ENCODE data around the gene AUTS2.

DNA sequence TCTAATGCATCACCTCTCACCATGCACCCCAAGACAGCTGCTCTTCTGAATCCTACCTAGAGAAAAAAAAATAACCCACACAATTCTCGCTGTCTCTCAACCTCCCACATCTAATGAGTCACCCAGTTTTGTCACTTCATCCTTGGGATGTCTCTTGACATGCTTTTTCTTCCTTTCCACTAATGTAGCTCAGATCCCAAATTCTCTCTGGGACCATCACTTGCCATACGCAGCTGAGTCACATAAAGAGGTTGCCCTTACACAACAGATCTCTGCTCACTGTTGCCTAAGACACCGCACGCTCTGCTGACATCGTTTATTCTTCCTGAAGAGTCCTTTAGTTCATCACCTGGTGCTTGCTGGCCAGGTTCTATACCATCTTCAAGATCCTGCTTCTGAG is 927.7 kb downstream of the AUTS2 start:
- TF ChIP-seq TAF1 (IDR thresholded peaks at IDR 0.05; ENCODE audit: borderline replicate concordance, low read depth, low read length) (no peak), CEBPB (IDR thresholded peaks at IDR 0.05; ENCODE audit: borderline replicate concordance in 1 of 2, low read depth in 2 of 2, low read length in 2 of 2) (no peak), POLR2A (IDR thresholded peaks at IDR 0.05; ENCODE audit: low read depth, low read length) (no peak), KLF5 (IDR thresholded peaks at IDR 0.05; ENCODE audit: partially characterized antibody) (no peak), ZZZ3 (IDR thresholded peaks at IDR 0.05; ENCODE audit: control insufficient read depth, insufficient read length, low read depth) (no peak), RFX5 (IDR thresholded peaks at IDR 0.05; ENCODE audit: low read depth, low read length) (no peak), CBX5 (IDR thresholded peaks at IDR 0.05; ENCODE audit: low read depth) (no peak)
- TF ChIP-seq, protein P1, sequence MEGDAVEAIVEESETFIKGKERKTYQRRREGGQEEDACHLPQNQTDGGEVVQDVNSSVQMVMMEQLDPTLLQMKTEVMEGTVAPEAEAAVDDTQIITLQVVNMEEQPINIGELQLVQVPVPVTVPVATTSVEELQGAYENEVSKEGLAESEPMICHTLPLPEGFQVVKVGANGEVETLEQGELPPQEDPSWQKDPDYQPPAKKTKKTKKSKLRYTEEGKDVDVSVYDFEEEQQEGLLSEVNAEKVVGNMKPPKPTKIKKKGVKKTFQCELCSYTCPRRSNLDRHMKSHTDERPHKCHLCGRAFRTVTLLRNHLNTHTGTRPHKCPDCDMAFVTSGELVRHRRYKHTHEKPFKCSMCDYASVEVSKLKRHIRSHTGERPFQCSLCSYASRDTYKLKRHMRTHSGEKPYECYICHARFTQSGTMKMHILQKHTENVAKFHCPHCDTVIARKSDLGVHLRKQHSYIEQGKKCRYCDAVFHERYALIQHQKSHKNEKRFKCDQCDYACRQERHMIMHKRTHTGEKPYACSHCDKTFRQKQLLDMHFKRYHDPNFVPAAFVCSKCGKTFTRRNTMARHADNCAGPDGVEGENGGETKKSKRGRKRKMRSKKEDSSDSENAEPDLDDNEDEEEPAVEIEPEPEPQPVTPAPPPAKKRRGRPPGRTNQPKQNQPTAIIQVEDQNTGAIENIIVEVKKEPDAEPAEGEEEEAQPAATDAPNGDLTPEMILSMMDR (IDR thresholded peaks at IDR 0.05 in 2 of 3, conservative IDR thresholded peaks at IDR 0.05 in 1 of 3; ENCODE audit: control insufficient read depth in 2 of 3, extremely low read depth in 1 of 3, insufficient read depth in 1 of 3, low read depth in 3 of 3, low read length in 3 of 3): no peak
- TF ChIP-seq, protein P2, sequence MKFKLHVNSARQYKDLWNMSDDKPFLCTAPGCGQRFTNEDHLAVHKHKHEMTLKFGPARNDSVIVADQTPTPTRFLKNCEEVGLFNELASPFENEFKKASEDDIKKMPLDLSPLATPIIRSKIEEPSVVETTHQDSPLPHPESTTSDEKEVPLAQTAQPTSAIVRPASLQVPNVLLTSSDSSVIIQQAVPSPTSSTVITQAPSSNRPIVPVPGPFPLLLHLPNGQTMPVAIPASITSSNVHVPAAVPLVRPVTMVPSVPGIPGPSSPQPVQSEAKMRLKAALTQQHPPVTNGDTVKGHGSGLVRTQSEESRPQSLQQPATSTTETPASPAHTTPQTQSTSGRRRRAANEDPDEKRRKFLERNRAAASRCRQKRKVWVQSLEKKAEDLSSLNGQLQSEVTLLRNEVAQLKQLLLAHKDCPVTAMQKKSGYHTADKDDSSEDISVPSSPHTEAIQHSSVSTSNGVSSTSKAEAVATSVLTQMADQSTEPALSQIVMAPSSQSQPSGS (IDR thresholded peaks at IDR 0.05; ENCODE audit: low read length): no peak
- TF ChIP-seq, protein P3, sequence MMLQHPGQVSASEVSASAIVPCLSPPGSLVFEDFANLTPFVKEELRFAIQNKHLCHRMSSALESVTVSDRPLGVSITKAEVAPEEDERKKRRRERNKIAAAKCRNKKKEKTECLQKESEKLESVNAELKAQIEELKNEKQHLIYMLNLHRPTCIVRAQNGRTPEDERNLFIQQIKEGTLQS (IDR thresholded peaks at IDR 0.05; ENCODE audit: borderline replicate concordance, extremely low read depth, low read depth, low read length): no peak
- TF ChIP-seq, protein P4, sequence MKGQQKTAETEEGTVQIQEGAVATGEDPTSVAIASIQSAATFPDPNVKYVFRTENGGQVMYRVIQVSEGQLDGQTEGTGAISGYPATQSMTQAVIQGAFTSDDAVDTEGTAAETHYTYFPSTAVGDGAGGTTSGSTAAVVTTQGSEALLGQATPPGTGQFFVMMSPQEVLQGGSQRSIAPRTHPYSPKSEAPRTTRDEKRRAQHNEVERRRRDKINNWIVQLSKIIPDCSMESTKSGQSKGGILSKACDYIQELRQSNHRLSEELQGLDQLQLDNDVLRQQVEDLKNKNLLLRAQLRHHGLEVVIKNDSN (IDR thresholded peaks at IDR 0.05; ENCODE audit: borderline replicate concordance, extremely low read length, insufficient read depth, low read depth, low read length): no peak
- TF ChIP-seq, protein P5, sequence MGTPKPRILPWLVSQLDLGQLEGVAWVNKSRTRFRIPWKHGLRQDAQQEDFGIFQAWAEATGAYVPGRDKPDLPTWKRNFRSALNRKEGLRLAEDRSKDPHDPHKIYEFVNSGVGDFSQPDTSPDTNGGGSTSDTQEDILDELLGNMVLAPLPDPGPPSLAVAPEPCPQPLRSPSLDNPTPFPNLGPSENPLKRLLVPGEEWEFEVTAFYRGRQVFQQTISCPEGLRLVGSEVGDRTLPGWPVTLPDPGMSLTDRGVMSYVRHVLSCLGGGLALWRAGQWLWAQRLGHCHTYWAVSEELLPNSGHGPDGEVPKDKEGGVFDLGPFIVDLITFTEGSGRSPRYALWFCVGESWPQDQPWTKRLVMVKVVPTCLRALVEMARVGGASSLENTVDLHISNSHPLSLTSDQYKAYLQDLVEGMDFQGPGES (IDR thresholded peaks at IDR 0.05): no peak

All from GM12878 (cell line).